Measurements from ENCODE around the gene ARHGEF11.

DNA sequence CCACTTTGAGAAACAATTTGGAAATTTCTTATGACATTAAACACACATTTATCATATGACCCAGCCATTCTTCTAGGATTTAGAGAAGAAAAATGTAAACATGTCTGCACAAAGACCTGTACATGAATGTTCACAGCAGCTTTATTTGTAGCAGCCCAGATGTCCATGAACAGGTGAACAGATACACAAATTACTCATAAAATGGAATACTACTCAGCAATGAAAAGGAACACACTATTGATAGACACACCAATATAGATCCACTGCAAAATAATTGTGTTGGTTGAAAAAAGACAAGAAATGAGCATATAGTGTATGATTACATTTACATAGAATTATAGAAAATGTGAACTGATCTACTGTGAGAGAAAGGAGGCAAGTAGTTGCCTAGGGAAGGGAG is 26.1 kb downstream of the ARHGEF11 start:
- TF ChIP-seq, protein P1, sequence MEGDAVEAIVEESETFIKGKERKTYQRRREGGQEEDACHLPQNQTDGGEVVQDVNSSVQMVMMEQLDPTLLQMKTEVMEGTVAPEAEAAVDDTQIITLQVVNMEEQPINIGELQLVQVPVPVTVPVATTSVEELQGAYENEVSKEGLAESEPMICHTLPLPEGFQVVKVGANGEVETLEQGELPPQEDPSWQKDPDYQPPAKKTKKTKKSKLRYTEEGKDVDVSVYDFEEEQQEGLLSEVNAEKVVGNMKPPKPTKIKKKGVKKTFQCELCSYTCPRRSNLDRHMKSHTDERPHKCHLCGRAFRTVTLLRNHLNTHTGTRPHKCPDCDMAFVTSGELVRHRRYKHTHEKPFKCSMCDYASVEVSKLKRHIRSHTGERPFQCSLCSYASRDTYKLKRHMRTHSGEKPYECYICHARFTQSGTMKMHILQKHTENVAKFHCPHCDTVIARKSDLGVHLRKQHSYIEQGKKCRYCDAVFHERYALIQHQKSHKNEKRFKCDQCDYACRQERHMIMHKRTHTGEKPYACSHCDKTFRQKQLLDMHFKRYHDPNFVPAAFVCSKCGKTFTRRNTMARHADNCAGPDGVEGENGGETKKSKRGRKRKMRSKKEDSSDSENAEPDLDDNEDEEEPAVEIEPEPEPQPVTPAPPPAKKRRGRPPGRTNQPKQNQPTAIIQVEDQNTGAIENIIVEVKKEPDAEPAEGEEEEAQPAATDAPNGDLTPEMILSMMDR (conservative IDR thresholded peaks at IDR 0.05; ENCODE audit: low read depth, low read length): no peak
- TF ChIP-seq CHD1 (IDR thresholded peaks at IDR 0.05; ENCODE audit: low read depth, low read length) (no peak), POLR2A (IDR thresholded peaks at IDR 0.05; ENCODE audit: low read depth, low read length) (no peak)

All from IMR-90 (cell line).